Measurements from ENCODE around the gene KCTD14.
"Not testable (repeated sequence)": the region's sequence is repeated elsewhere in the genome, so short reads cannot be mapped to it uniquely, and the experiment has no call there.

KCTD14 gene

GRCh38 chr11:78045851-78046485 is 22.9 kb upstream of the KCTD14 start:
- DNase-seq, result peak; percentile 74

- DNase-seq, result no peak
These were observed 21.6 kb upstream of the KCTD14 start for GRCh38 chr11:78044706-78045105.

- no peak for DNase-seq
These were observed 18.9 kb upstream of the KCTD14 start for GRCh38 chr11:78041843-78042440.

- not testable (repeated sequence) for DNase-seq
These were observed 18.3 kb upstream of the KCTD14 start for GRCh38 chr11:78041380-78041719.

- DNase-seq, result no peak
These were observed 17.8 kb upstream of the KCTD14 start for GRCh38 chr11:78040691-78041379.

GRCh38 chr11:78039919-78040671 is 17.0 kb upstream of the KCTD14 start:
- DNase-seq, result peak; percentile 9

- no peak for DNase-seq
These were observed 16.4 kb upstream of the KCTD14 start for GRCh38 chr11:78039391-78039918.

- DNase-seq, result no peak
These were observed 15.7 kb upstream of the KCTD14 start for GRCh38 chr11:78038697-78039313.

- DNase-seq, result no peak
These were observed 14.9 kb upstream of the KCTD14 start for GRCh38 chr11:78037825-78038620.

- no peak for DNase-seq
These were observed 14.0 kb upstream of the KCTD14 start for GRCh38 chr11:78037056-78037455.

GRCh38 chr11:78036313-78036712 is 13.2 kb upstream of the KCTD14 start:
- no peak for DNase-seq

- DNase-seq, result no peak
These were observed 11.5 kb upstream of the KCTD14 start for GRCh38 chr11:78034623-78035022.

- DNase-seq, result no peak
These were observed 10.0 kb upstream of the KCTD14 start for GRCh38 chr11:78033040-78033439.

GRCh38 chr11:78032090-78032489 is 9.0 kb upstream of the KCTD14 start:
- DNase-seq, result no peak

GRCh38 chr11:78031629-78032028 is 8.6 kb upstream of the KCTD14 start:
- no peak for DNase-seq

- no peak for DNase-seq
These were observed 7.6 kb upstream of the KCTD14 start for GRCh38 chr11:78030429-78031325.

GRCh38 chr11:78028423-78028822 is 5.3 kb upstream of the KCTD14 start:
- DNase-seq, result not testable (repeated sequence)

GRCh38 chr11:78027759-78028158 is 4.7 kb upstream of the KCTD14 start:
- DNase-seq, result no peak

GRCh38 chr11:78025378-78025777 is 2.3 kb upstream of the KCTD14 start:
- no peak for DNase-seq

- DNase-seq, result no peak
These were observed 350 bp upstream of the KCTD14 start for GRCh38 chr11:78023426-78023825.

GRCh38 chr11:78021611-78022010 is 1.5 kb downstream of the KCTD14 start:
- no peak for DNase-seq

Measured in stimulated activated CD4-positive, alpha-beta T cell treated with anti-CD3 and anti-CD28 coated beads, Interleukin-4, amount 100 ng/mL, for 24 hours (primary cell).